GM21786 (cell line): ENCODE data around the gene C14orf132.

ENCODE experiments used
- ATAC-seq: cut with Tn5 transposase; IDR thresholded peaks from one replicate; pipeline ENCODE4 v1.9.1; 2021; ENCODE audit not compliant: unreplicated experiment

C14orf132 gene

GRCh38 chr14:96139879-96140278, 100.7 kb downstream of the C14orf132 start:
- ATAC-seq, result no peak

- ATAC-seq, result no peak
These were observed 101.8 kb downstream of the C14orf132 start for GRCh38 chr14:96140952-96141351.
